PC-3 (cell line): ENCODE measurements around the gene OGA. TPM values are rescaled to one million over a fixed set of nuclear protein-coding genes. Genes with fewer than 3 reads are reported as not detected.

Source experiments
- ATAC-seq: fragments of 200-7000 bp; cut with Tn5 transposase; 2 replicates; pipeline ENCODE4 v1.9.1; 2020; ENCODE audit warnings: mild to moderate bottlenecking, moderate library complexity
- BruUV-seq: library from RNA; stranded (reverse); fragments of 400-500 nt; replicated peaks from 2 replicates; lab custom pipeline; 2021; lab: Mats Ljungman, UMichigan
- CTCF ChIA-PET: fragments of 300-600 bp; sonication (Branson Sonifier 250); formaldehyde crosslinking; loops from one replicate; lab custom pipeline; 2022; ENCODE audit warnings: antibody characterized with exemption; lab: Charles Lee
- POLR2A ChIA-PET: fragments of 300-600 bp; sonication (Branson Sonifier 250); formaldehyde crosslinking; loops from one replicate; lab custom pipeline; 2022; ENCODE audit warnings: antibody characterized with exemption; ENCODE audit not compliant: unreplicated experiment; lab: Charles Lee
- DNase-seq: peaks from one replicate; pipeline ENCODE4 v3.0.0-alpha.2; 2015
- H2AFZ ChIP-seq: fragments of 300-600 bp; sonication (generic); 2 replicates; pipeline ENCODE4 v1.6.0; 2016; ENCODE audit warnings: antibody characterized with exemption, low read length
- H3F3A ChIP-seq: fragments of 300-600 bp; sonication (generic); one replicate; pipeline ENCODE4 v1.6.0; 2017; ENCODE audit warnings: antibody characterized with exemption, low read length, control low read depth, mild to moderate bottlenecking; ENCODE audit not compliant: unreplicated experiment
- H3K27ac ChIP-seq: fragments of 300-600 bp; sonication (generic); 2 replicates; pipeline ENCODE4 v1.5.1; 2016; ENCODE audit warnings: mild to moderate bottlenecking, low read length
- H3K27me3 ChIP-seq: fragments of 300-600 bp; sonication (generic); 2 replicates; pipeline ENCODE4 v1.6.1; 2016; ENCODE audit warnings: low read length, mixed read lengths
- H3K36me3 ChIP-seq: fragments of 300-600 bp; sonication (generic); 2 replicates; pipeline ENCODE4 v1.6.1; 2016; ENCODE audit warnings: low read depth, mixed run types, low read length, mixed read lengths
- H3K4me1 ChIP-seq: fragments of 300-600 bp; sonication (generic); 2 replicates; pipeline ENCODE4 v1.5.1; 2016; ENCODE audit warnings: low read length; ENCODE audit not compliant: insufficient read depth
- H3K4me2 ChIP-seq: fragments of 300-600 bp; sonication (generic); 2 replicates; pipeline ENCODE4 v1.6.0; 2016; ENCODE audit warnings: low read length
- H3K4me3 ChIP-seq: fragments of 300-600 bp; sonication (generic); 2 replicates; pipeline ENCODE4 v1.5.1; 2016; ENCODE audit warnings: mild to moderate bottlenecking, low read length, mixed read lengths
- H3K79me2 ChIP-seq: fragments of 300-600 bp; sonication (generic); 2 replicates; pipeline ENCODE4 v1.6.1; 2017; ENCODE audit warnings: low read length, mixed read lengths
- H3K9ac ChIP-seq: fragments of 300-600 bp; sonication (generic); 2 replicates; pipeline ENCODE4 v1.6.0; 2016; ENCODE audit warnings: mild to moderate bottlenecking, low read length
- H3K9me2 ChIP-seq: fragments of 300-600 bp; sonication (generic); replicated peaks from 2 replicates; pipeline ENCODE4 v1.6.1; 2016; ENCODE audit warnings: mixed run types, low read length, mixed read lengths
- H3K9me3 ChIP-seq: fragments of 300-600 bp; sonication (generic); 2 replicates; pipeline ENCODE4 v1.6.1; 2016; ENCODE audit warnings: low read length, mixed read lengths
- H4K20me1 ChIP-seq: fragments of 300-600 bp; sonication (generic); 2 replicates; pipeline ENCODE4 v1.6.1; 2016; ENCODE audit warnings: low read length, mixed read lengths
- EZH2 ChIP-seq: fragments of 300-600 bp; sonication (generic); IDR thresholded peaks from one replicate; pipeline ENCODE4 v1.6.1; 2017; ENCODE audit warnings: antibody characterized with exemption, mild to moderate bottlenecking, low read length; ENCODE audit not compliant: unreplicated experiment
- EZH2phosphoT487 ChIP-seq: fragments of 300-600 bp; sonication (generic); IDR thresholded peaks from 2 replicates; pipeline ENCODE4 v1.6.1; 2018; ENCODE audit warnings: mild to moderate bottlenecking, antibody characterized with exemption, low read length, borderline replicate concordance
- intact Hi-C: fragments of 100-400 bp; cut with micrococcal nuclease; formaldehyde crosslinking; loops from 2 replicates; pipeline ENCODE4 v1.9.0; 2023
- total RNA-seq: library from RNA; depleted of rRNA; stranded (reverse); fragments of >200 nt; gene quantifications from 2 replicates; pipeline ENCODE4 v1.2.3, GENCODE V29; 2014
- TF ChIP-seq, protein P1 (sequence below): fragments of 300-600 bp; sonication (generic); conservative IDR thresholded peaks from 2 replicates; pipeline ENCODE4 v1.5.1; 2017; ENCODE audit warnings: antibody characterized with exemption, low read depth, mild to moderate bottlenecking, low read length

Gene OGA
- total RNA-seq, 1 experiment from 2014 or later = 42.7 TPM

DNA sequence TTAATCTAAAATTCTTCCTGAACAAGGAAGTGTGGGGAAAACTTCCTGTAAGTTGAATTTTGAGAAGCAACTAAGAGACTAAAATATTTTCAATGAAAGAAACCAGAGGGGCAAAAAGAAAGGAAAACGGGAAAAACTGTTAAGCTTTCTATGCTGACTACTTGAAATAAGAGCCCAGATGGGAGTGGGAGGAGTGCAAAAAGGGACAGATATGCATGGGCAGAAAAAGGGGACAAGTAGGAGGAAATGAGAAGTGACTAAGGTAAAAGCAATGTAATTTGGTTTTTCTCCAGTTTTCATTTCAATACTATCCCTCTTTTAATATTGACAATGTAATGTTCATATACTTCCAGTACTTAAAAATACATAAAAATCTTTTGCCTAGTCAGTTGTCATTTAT, 11.1 kb downstream of the OGA start:
- H3K9me2 ChIP-seq = no peaks in the 10 kb centered on the region
- H3K9ac ChIP-seq = no peak overlapping the region
- H3K4me3 ChIP-seq = no peak overlapping the region
- no peaks in the 10 kb centered on the region for H3K9me3 ChIP-seq
- POLR2A ChIA-PET = no interaction called here
- H3K27me3 ChIP-seq = no peaks in the 10 kb centered on the region
- H3K79me2 ChIP-seq = peaks cover 25% of the 10 kb centered on the region
- no peak overlapping the region for H3K27ac ChIP-seq
- intact Hi-C loops = no loop called here
- no peaks in the 10 kb centered on the region for H3K4me1 ChIP-seq
- H3F3A ChIP-seq = no peaks in the 10 kb centered on the region
- no TSS peak for BruUV-seq
- no peak overlapping the region for H2AFZ ChIP-seq
- DNase-seq (no peak), ATAC-seq (no peak)
- CTCF ChIA-PET = interaction anchor here (0.6 kb wide), 1 partner anchor 100 kb away, joined by 3 read pairs; no protein-coding TSS in a partner anchor
- no peak overlapping the region for H3K4me2 ChIP-seq
- no peaks in the 10 kb centered on the region for H4K20me1 ChIP-seq
- TF ChIP-seq EZH2 (no peak), EZH2phosphoT487 (no peak)
- TF ChIP-seq, protein P1, sequence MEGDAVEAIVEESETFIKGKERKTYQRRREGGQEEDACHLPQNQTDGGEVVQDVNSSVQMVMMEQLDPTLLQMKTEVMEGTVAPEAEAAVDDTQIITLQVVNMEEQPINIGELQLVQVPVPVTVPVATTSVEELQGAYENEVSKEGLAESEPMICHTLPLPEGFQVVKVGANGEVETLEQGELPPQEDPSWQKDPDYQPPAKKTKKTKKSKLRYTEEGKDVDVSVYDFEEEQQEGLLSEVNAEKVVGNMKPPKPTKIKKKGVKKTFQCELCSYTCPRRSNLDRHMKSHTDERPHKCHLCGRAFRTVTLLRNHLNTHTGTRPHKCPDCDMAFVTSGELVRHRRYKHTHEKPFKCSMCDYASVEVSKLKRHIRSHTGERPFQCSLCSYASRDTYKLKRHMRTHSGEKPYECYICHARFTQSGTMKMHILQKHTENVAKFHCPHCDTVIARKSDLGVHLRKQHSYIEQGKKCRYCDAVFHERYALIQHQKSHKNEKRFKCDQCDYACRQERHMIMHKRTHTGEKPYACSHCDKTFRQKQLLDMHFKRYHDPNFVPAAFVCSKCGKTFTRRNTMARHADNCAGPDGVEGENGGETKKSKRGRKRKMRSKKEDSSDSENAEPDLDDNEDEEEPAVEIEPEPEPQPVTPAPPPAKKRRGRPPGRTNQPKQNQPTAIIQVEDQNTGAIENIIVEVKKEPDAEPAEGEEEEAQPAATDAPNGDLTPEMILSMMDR = no peak
- peaks cover 44% of the 10 kb centered on the region for H3K36me3 ChIP-seq

DNA sequence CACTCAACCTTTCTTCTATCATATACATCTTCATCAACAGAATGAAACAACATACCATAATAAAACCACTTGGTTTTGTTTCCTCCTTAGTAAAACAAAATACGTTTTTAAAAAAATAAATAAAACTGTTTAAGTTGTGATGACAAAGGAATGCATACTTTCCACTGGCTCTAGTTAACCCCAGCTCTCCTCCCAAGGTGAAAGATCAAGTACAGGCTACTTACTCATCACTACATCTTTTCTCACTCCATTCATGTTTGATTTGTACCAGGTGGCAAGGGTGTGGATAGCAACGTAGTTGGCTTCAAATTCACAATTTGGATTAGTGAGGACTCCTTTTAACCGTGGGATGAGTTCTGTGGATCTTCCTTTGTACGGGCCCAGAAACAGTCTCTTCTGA, 14.7 kb downstream of the OGA start:
- Histone ChIP-seq H3K9me3 (no peaks in the 10 kb centered on the region), H3K9me2 (no peaks in the 10 kb centered on the region), H3K4me2 (no peak overlapping the region), H3K36me3 (peaks cover 46% of the 10 kb centered on the region), H3K27me3 (no peaks in the 10 kb centered on the region), H3K27ac (no peak overlapping the region), H3K4me1 (no peaks in the 10 kb centered on the region), H4K20me1 (no peaks in the 10 kb centered on the region), H3F3A (no peaks in the 10 kb centered on the region), H3K79me2 (peaks cover 11% of the 10 kb centered on the region; the same call in 1 of the 2 replicates), H3K9ac (no peak overlapping the region), H3K4me3 (no peak overlapping the region), H2AFZ (no peak overlapping the region)
- intact Hi-C loops = no loop called here
- ATAC-seq (no peak), DNase-seq (no peak)
- BruUV-seq = no TSS peak
- ChIA-PET CTCF (no interaction called here), POLR2A (no interaction called here)
- TF ChIP-seq EZH2 (no peak), EZH2phosphoT487 (no peak)
- TF ChIP-seq, protein P1 = no peak

DNA sequence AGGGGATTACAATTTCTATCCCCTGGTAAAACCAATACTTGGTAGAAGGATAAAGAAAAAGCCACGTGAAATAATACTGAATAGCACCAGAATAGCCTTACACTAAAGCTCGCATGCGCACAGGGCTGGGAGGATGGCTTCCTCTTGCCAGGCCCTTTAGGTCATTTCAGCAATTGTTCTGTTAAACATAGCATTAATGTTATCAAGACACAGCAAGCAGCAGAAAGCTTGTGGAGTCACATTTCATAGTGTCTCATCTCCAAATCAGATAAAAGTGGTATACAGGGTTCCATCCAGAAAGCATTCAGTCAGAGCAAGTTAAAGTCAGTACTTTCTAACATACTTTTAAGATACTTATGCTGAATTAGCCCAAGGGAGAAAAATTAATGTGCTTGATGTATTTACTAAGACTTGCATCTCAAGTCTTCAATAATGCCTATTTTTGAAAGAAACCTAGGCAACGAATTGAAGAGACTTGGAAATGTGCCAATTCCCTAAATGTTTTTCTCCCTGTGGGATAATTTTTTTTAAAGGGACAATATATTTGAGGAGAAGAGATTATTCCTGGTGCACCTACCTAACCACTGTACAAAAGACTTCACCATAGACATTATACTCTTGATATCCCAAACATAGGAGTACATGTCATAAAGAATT, 20.7 kb downstream of the OGA start:
- Histone ChIP-seq H3K9me3 (no peaks in the 10 kb centered on the region), H3K9me2 (no peaks in the 10 kb centered on the region), H3K4me1 (no peaks in the 10 kb centered on the region), H3K27me3 (no peaks in the 10 kb centered on the region), H2AFZ (no peak overlapping the region), H3K36me3 (peaks cover 58% of the 10 kb centered on the region), H3F3A (no peaks in the 10 kb centered on the region), H3K9ac (no peak overlapping the region), H4K20me1 (0 out of 2 replicates have a peak, but pooled peaks cover 3% of the 10 kb centered on the region), H3K27ac (no peak overlapping the region), H3K79me2 (peaks cover 23% of the 10 kb centered on the region; the same call in 1 of the 2 replicates), H3K4me3 (no peak overlapping the region), H3K4me2 (no peak overlapping the region)
- ATAC-seq (no peak), DNase-seq (no peak)
- CTCF ChIA-PET = interaction anchor here (0.6 kb wide), 1 partner anchor 255 kb away, joined by 5 read pairs; no protein-coding TSS in a partner anchor
- intact Hi-C loops = no loop called here
- POLR2A ChIA-PET = no interaction called here
- no peak for TF ChIP-seq EZH2phosphoT487
- TF ChIP-seq, protein P1 = no peak
- no peak for TF ChIP-seq EZH2
- no TSS peak for BruUV-seq
